ENCODE data around the gene CELF3.
A peak's percentile ranks its signal among the peaks of the same experiment; 100 is the strongest.

CELF3 gene

DNA sequence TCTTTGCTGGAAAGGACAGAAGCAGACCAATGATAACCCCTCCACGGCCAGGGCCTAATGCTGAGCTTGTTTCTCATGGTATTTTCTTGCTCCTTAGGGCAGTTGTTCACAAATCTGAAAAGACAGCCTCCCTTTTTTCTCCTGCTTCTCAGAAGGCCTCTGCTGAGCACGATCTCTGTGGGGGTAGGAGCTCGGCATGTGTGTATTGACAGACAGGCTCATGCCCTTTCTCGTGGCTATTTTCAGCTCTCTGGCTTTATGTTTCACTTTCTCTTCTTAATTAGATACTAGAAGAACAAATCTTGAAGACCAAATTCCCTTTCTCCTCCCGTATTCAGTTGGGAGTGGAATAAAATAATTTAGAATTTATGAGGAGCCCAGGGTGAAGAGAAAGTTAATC, 4.0 kb upstream of the CELF3 start:
- TF ChIP-seq, protein P1, sequence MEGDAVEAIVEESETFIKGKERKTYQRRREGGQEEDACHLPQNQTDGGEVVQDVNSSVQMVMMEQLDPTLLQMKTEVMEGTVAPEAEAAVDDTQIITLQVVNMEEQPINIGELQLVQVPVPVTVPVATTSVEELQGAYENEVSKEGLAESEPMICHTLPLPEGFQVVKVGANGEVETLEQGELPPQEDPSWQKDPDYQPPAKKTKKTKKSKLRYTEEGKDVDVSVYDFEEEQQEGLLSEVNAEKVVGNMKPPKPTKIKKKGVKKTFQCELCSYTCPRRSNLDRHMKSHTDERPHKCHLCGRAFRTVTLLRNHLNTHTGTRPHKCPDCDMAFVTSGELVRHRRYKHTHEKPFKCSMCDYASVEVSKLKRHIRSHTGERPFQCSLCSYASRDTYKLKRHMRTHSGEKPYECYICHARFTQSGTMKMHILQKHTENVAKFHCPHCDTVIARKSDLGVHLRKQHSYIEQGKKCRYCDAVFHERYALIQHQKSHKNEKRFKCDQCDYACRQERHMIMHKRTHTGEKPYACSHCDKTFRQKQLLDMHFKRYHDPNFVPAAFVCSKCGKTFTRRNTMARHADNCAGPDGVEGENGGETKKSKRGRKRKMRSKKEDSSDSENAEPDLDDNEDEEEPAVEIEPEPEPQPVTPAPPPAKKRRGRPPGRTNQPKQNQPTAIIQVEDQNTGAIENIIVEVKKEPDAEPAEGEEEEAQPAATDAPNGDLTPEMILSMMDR (IDR thresholded peaks at IDR 0.05; ENCODE audit: low read depth, low read length, missing control alignments) = no peak
- peak; percentile 31 for DNase-seq (ENCODE audit: low read depth)
- peak overlapping the region; percentile 56; the same call in 1 of the 2 replicates for H3K4me3 ChIP-seq (ENCODE audit: low read depth, low read length)

DNA sequence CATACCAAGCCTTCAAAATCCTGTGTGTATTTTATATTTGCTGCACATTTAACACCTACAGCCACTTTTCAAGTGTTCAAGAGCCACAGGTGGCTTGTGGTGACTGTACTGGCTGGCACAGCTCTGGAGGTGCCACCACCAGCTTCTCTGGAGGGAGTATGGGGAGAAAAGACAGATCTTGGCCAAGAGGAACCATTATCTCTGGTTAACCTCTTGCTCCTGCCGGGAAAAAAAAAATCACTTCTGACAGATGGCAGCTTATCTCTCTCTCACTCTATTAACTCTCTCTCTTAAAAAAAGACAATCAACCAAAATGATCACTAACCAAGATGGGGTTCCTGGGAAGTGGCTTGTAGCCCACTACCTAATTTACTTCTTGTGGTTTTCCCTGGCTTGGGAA, 3.5 kb upstream of the CELF3 start:
- no peak for DNase-seq (ENCODE audit: low read depth)
- TF ChIP-seq, protein P1 (IDR thresholded peaks at IDR 0.05; ENCODE audit: low read depth, low read length, missing control alignments) = no peak
- H3K4me3 ChIP-seq (ENCODE audit: low read depth, low read length) = no peak overlapping the region

DNA sequence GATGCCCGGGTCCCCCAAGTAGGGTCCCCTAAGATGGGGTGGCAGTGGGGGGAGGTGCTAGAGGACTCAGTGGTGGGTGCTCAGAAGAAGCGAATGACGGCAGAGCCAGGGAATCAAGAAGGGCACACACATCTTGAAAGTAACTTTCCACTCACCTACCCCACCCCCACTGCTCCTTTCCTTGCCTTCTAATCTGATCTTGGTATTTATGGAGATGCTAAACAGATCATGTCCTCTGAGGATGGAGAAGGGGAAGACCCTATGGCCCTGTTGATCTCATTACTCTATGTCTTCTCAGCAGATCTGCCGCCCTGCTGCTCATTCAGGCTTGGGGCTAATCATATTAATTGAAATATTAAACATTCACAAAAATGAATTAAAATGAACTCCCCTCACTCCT, 2.1 kb upstream of the CELF3 start:
- TF ChIP-seq, protein P1 (IDR thresholded peaks at IDR 0.05; ENCODE audit: low read depth, low read length, missing control alignments) = no peak
- no peak overlapping the region for H3K4me3 ChIP-seq (ENCODE audit: low read depth, low read length)
- no peak for DNase-seq (ENCODE audit: low read depth)

DNA sequence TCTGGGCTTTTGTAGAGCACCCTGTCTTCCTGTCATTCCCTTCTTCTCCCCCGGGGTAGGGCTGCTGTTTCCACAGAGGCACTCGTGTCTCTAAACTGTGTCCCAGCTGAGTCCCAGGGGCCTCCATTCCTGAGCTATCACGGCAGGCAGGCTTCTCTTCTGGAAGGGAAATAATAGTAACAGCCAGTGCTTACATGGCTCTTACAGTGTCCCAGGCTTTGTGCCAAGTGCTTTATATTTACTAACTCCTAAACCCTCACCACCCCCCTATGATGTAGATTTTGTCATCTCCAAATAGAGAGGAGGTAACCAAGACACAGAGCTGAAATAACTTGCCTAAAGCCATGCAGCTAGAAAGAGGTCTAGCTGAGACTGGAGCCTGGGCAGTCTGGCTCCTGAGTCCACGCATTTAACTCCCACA, 1.4 kb upstream of the CELF3 start:
- TF ChIP-seq, protein P1 (IDR thresholded peaks at IDR 0.05; ENCODE audit: low read depth, low read length, missing control alignments) = no peak
- H3K4me3 ChIP-seq (ENCODE audit: low read depth, low read length) = no peak overlapping the region
- DNase-seq (ENCODE audit: low read depth) = no peak

DNA sequence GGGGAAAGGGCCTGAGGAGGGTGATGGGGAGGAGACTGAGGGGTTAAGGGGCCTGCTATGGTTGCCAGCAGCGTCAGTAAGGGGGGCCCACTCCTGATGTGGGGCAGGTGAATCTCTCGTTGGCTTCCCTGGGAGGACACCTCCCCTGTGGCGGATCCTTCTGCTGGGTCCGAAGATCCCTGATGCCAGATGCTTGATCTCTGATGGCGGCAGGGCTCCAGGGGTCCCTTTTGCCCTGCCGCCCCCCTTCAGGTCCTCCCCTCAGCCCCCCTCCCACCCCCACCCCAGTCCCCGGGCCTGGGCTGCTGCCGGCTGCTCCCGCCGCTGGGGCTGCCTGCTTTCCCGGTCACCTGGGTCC, 219 bp downstream of the CELF3 start:
- DNase-seq (ENCODE audit: low read depth) = no peak
- no peak overlapping the region for H3K4me3 ChIP-seq (ENCODE audit: low read depth, low read length)
- TF ChIP-seq, protein P1 (IDR thresholded peaks at IDR 0.05; ENCODE audit: low read depth, low read length, missing control alignments) = no peak

DNA sequence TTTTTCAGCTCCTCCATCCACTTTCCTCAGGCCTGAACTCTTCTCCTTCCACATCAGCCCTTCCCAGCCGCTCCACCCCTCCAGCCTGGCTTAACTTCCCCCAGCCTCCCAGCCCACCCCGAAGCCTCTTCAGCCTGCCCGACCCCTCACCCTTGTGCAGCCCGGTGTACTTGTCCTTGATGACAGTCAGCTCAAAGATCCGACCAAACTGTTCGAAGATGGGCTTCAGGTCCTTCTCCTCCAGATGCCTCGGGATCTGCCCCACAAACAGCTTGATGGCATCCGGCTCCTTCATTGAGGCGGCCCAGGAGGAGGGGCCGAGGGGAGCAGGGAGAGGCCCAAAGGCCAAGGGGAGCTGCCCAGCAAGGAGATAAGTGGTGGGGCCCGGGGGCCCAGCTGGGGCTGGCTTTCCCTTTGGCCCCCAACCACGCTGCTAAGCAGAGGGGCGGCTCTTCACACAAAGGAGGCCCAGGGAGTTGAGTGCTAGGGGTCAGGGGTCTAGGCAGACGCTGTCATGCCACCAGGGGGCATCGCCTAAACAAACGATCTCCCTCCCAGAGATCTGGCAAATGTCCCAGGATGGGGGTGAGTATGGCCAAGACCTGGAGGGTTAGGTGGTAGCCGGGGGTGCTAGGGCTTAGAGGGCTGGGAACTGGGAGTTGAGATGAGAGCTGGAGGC, 738 bp downstream of the CELF3 start:
- H3K4me3 ChIP-seq (ENCODE audit: low read depth, low read length) = no peak overlapping the region
- no peak for DNase-seq (ENCODE audit: low read depth)
- TF ChIP-seq, protein P1 (IDR thresholded peaks at IDR 0.05; ENCODE audit: low read depth, low read length, missing control alignments) = peak; percentile 5
